ENCODE data around the gene CTSC.

DNA sequence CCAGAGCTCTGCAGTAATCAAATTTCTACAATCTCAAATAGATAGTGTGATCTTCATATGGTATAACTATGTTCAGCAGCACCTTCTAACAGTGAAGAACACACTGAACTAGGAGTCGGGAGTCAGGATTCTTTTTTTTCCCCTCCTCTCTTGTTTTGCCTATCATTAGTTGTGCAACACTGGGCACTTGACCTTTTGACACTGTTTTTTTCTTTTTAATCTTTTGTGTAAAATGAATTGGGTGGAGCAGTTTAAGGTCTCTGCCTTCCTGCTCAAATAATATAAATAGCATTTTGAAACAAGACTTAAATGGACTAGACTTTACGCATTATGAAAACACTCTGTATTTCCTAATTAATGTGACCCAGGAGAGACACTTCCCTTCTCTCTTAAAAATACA, 39.7 kb downstream of the CTSC start:
- TF ChIP-seq, protein P1, sequence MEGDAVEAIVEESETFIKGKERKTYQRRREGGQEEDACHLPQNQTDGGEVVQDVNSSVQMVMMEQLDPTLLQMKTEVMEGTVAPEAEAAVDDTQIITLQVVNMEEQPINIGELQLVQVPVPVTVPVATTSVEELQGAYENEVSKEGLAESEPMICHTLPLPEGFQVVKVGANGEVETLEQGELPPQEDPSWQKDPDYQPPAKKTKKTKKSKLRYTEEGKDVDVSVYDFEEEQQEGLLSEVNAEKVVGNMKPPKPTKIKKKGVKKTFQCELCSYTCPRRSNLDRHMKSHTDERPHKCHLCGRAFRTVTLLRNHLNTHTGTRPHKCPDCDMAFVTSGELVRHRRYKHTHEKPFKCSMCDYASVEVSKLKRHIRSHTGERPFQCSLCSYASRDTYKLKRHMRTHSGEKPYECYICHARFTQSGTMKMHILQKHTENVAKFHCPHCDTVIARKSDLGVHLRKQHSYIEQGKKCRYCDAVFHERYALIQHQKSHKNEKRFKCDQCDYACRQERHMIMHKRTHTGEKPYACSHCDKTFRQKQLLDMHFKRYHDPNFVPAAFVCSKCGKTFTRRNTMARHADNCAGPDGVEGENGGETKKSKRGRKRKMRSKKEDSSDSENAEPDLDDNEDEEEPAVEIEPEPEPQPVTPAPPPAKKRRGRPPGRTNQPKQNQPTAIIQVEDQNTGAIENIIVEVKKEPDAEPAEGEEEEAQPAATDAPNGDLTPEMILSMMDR (IDR thresholded peaks at IDR 0.05): no peak
- no peak for TF ChIP-seq ZFX (IDR thresholded peaks at IDR 0.05; ENCODE audit: borderline replicate concordance)

Measured in 22Rv1 (cell line).